GM11168 (cell line): Measurements from ENCODE around the gene SPPL2A.
"Not testable (repeated sequence)": the region's sequence is repeated elsewhere in the genome, so short reads cannot be mapped to it uniquely, and the experiment has no call there.

Experiments
- in situ Hi-C: fragments of 300-500 bp; cut with MboI; formaldehyde crosslinking; loops from one replicate; pipeline ENCODE4 v1.12.0; 2022; ENCODE audit warnings: low sequenced_read_pairs; ENCODE audit not compliant: unreplicated experiment

The SPPL2A gene, protein sequence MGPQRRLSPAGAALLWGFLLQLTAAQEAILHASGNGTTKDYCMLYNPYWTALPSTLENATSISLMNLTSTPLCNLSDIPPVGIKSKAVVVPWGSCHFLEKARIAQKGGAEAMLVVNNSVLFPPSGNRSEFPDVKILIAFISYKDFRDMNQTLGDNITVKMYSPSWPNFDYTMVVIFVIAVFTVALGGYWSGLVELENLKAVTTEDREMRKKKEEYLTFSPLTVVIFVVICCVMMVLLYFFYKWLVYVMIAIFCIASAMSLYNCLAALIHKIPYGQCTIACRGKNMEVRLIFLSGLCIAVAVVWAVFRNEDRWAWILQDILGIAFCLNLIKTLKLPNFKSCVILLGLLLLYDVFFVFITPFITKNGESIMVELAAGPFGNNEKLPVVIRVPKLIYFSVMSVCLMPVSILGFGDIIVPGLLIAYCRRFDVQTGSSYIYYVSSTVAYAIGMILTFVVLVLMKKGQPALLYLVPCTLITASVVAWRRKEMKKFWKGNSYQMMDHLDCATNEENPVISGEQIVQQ

DNA sequence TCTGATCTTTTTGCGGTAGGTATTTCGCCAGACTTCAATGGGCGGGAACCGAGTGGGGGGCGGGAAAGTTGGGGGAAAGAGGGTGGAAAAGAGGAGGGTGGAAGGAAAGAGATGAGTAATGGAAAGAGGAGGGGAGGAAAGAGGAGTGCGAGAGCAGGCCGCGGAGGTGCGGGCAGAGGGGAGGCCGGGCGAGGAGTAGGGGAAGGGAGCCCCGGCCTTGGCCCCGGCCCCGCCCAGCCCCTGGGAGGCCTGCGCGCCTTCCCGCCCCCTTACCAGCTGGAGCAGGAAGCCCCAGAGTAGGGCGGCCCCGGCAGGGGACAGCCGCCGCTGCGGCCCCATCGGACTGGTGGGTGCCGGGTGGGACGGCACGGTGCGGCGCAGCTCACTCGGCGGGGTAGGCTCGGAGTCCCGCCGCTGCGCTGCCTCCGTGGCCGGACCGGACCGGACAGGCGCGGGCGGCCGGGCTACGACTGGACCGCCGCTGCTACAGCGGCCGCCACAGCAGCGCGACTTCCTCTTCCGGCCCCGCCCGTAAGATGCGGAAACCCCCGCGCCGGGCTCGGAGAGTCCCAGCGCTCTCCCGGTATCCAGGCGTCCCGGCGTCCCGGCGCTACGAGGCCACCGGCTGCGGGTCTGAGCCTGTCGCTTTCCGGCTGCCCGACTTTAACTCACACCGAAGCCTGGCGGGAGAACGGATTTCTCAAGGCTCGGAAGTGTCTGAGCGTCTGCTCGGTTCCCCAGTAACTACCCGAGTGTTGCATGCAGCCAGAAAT is at the start of gene SPPL2A:
Gene SPPL2A, minus strand, starts transcription at position 512 of the 773 bp plus-strand sequence. Its CDS starts 173 bp downstream, at position 339.
- in situ Hi-C loops, result no loop called here

GRCh38 chr15:50814634-50815033 is 49.1 kb upstream of the SPPL2A start:
- in situ Hi-C loops, result no loop called here

- in situ Hi-C loops, result no loop called here
These were observed 48.4 kb upstream of the SPPL2A start for GRCh38 chr15:50813865-50814264.

GRCh38 chr15:50813089-50813488 is 47.6 kb upstream of the SPPL2A start:
- in situ Hi-C loops, result no loop called here

DNA sequence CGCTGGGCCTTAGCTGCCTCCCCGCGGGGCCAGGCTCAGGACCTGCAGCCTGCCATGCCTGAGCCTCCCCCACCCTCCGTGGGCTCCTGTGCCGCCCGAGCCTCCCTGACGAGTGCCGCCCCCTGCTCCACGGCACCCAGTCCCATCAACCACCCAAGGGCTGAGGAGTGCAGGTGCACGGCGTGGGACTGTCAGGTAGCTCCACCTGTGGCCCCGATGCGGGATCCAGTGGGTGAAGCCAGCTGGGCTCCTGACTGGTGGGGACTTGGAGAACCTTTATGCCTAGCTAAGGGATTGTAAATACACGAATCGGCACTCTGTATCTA is 46.6 kb upstream of the SPPL2A start:
- in situ Hi-C loops, result not testable (repeated sequence)

- in situ Hi-C loops, result not testable (repeated sequence)
These were observed 46.1 kb upstream of the SPPL2A start for GRCh38 chr15:50811461-50812180.

GRCh38 chr15:50810128-50810527 is 44.6 kb upstream of the SPPL2A start:
- in situ Hi-C loops, result no loop called here

- in situ Hi-C loops, result no loop called here
These were observed 43.2 kb upstream of the SPPL2A start for GRCh38 chr15:50808728-50809127.

- in situ Hi-C loops, result no loop called here
These were observed 38.1 kb upstream of the SPPL2A start for GRCh38 chr15:50803479-50804180.

DNA sequence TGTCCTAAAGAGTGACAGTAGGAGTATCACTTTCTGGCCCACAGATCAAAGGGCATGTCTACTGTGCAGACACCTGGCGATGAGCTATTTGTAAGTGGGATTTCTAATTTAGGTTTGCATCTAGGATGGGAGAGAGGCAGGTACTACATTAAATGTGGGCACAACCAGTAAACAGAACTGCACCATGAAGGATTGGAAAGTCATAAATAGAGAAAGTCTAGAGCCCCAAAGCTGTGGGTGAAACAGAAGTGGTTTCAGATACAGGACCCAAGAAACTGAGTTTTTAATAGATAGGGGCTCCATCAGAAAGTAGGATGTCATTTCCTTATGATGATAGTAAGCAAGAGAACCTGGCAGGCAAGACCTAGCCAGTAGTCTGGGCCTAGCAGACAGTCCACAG is 35.2 kb upstream of the SPPL2A start:
- in situ Hi-C loops, result no loop called here

- in situ Hi-C loops, result no loop called here
These were observed 33.2 kb upstream of the SPPL2A start for GRCh38 chr15:50798684-50799083.

DNA sequence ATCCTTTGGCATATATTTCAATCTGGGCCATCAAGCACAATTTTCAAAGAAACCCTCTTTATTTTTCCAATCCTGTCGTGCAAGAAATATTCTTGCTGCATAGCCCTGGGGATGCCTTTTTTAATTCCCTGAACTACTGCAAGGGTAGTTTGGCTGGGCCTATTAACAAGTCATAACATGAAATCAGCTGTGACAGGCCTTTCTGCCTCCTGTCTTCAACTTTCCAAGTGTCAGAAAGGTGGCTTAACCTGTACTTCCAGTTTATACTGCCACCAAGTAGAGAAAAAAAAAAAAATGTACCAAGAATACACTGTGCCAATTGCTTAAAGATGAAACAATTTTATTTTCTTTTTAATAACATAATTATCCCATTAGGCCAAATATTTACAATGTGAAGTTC is 32.4 kb upstream of the SPPL2A start:
- in situ Hi-C loops, result no loop called here

DNA sequence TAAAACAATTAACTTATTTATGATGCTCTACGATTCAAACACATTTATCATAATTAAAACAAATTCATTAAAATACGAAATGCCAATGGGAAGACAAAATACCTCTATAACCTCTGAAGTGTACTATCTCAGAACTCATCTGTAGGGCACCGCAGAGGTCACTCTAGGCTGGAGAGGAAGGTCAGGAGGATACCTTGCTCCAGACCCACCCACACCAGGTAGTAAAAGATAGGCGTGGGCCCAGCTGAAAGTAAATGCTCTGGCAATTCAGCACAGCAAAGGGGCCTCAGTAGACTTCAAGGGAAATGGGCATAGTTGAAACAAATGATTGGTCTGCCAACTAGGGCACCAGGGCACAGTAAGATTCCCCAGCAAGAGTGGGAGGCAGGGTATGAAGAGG is 26.0 kb upstream of the SPPL2A start:
- in situ Hi-C loops, result no loop called here

DNA sequence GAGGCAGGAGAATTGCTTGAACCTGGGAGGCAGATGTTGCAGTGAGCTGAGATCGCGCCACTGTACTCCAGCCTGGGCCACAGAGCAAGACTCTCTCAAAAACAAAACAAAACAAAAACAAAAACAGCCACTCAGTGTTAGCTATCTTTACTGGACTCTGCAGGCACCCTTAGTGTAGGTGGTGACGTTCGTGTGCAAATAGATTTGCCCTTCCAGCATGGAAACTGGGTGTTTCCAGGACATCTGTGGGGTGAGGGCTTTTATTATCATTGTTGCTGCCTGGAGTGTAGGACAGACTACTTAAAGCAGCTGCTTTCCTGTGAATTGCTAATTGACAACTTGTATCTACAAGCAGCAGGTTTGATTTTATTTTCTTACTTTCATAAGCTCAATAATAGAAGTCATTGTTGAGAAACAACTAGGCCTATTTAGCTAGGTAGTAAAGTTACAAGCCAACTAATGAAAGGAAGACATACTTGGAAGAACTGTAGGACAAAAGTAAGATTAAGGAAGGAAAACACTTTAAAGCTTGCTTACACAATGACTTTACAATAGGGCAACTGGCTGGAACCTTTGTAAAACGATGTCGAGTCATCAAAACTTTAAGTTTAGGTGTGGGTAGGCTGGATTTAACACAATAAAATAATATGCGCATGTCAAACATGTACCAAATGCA is 25.4 kb upstream of the SPPL2A start:
- in situ Hi-C loops, result no loop called here

GRCh38 chr15:50786871-50787270 is 21.4 kb upstream of the SPPL2A start:
- in situ Hi-C loops, result no loop called here

- in situ Hi-C loops, result no loop called here
These were observed 20.9 kb upstream of the SPPL2A start for GRCh38 chr15:50786438-50786837.

DNA sequence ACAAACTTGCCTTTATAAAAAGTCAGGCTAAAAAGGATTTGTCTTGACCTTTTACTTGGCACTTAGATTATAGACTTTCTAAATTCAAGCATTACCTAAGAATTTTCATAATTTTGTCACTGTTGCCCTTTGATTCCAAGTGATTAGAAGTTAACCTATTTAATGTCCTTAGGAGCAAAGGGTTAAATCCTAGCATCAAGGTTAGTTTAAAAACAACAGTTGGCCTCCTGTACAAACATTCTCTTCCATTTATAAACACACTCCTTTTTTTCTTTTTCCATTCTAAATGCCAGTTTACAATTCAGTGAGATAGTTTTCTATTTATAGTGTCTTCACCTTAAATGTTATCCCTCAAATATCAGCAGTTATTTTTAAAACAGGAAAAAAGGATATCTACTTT is 18.4 kb upstream of the SPPL2A start:
- in situ Hi-C loops, result no loop called here

DNA sequence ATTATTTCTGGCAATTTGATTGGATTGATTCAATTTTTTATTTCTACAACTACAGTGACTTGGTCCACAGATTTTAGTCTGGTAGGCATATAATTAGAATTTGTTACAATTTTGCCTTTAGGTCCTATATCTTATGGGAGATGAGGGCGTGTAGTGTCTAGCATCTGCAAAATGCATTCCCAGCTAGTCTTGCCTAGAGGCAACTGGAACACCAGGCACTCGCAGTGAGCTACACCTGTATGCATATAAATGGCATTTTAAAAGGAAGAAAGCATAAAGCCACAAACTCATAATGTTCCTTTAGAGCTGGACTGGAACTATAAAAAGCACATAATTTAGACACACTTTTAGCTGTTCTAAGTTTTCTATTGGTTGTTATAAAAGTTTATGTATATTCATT is 17.9 kb upstream of the SPPL2A start:
- in situ Hi-C loops, result no loop called here

GRCh38 chr15:50778086-50778485 is 12.6 kb upstream of the SPPL2A start:
- in situ Hi-C loops, result no loop called here

- in situ Hi-C loops, result no loop called here
These were observed 11.5 kb upstream of the SPPL2A start for GRCh38 chr15:50777042-50777441.
